Stimulated activated CD8-positive, alpha-beta memory T cell treated with anti-CD3 and anti-CD28 coated beads, Interleukin-7, amount 100 ng/mL, for 4 hours (primary cell): ENCODE results near the gene SLC6A3.

Experiments used
- DNase-seq, 2 donors: peaks; one replicate each; pipeline ENCODE4 v3.0.0-alpha.2; 2020; ENCODE audit warnings: low read depth in 2 of 2

SLC6A3 gene

GRCh38 chr5:1445313-1445688 lies at the start of gene SLC6A3:
TSS of gene SLC6A3 (minus strand) at chr5:1445440. CDS start at chr5:1443197, 2,243 bp downstream.
- DNase-seq, result peak in 1 of 2 donors; percentile 61

- no peak for DNase-seq
Measured at GRCh38 chr5:1493941-1494340, 48.7 kb upstream of the SLC6A3 start.

GRCh38 chr5:1493413-1493812 lies 48.2 kb upstream of the SLC6A3 start:
- DNase-seq, result no peak

- no peak for DNase-seq
Measured at GRCh38 chr5:1492757-1493156, 47.5 kb upstream of the SLC6A3 start.

- no peak for DNase-seq
Measured at GRCh38 chr5:1490376-1490775, 45.1 kb upstream of the SLC6A3 start.

- no peak for DNase-seq
Measured at GRCh38 chr5:1489754-1490153, 44.5 kb upstream of the SLC6A3 start.

GRCh38 chr5:1488882-1489680 lies 43.8 kb upstream of the SLC6A3 start:
- DNase-seq, result peak in 1 of 2 donors; percentile 28

GRCh38 chr5:1487079-1487764 lies 42.0 kb upstream of the SLC6A3 start:
- DNase-seq, result no peak

- no peak for DNase-seq
Measured at GRCh38 chr5:1486271-1486670, 41.0 kb upstream of the SLC6A3 start.

- DNase-seq, result no peak
Measured at GRCh38 chr5:1485579-1486118, 40.4 kb upstream of the SLC6A3 start.

- no peak for DNase-seq
Measured at GRCh38 chr5:1484730-1485578, 39.7 kb upstream of the SLC6A3 start.

- DNase-seq, result no peak
Measured at GRCh38 chr5:1483856-1484729, 38.9 kb upstream of the SLC6A3 start.

- DNase-seq, result no peak
Measured at GRCh38 chr5:1483064-1483463, 37.8 kb upstream of the SLC6A3 start.

GRCh38 chr5:1481959-1482331 lies 36.7 kb upstream of the SLC6A3 start:
- no peak for DNase-seq

GRCh38 chr5:1481266-1481958 lies 36.2 kb upstream of the SLC6A3 start:
- DNase-seq, result no peak

- no peak for DNase-seq
Measured at GRCh38 chr5:1480806-1481205, 35.6 kb upstream of the SLC6A3 start.

GRCh38 chr5:1480217-1480616 lies 35.0 kb upstream of the SLC6A3 start:
- no peak for DNase-seq

GRCh38 chr5:1479581-1480188 lies 34.4 kb upstream of the SLC6A3 start:
- DNase-seq, result peak in 1 of 2 donors; percentile 47

- no peak for DNase-seq
Measured at GRCh38 chr5:1479066-1479465, 33.8 kb upstream of the SLC6A3 start.
